ENCODE results near the gene PAEP.
"Not testable (repeated sequence)": the region's sequence is repeated elsewhere in the genome, so short reads cannot be mapped to it uniquely, and the experiment has no call there.

PAEP gene

DNA sequence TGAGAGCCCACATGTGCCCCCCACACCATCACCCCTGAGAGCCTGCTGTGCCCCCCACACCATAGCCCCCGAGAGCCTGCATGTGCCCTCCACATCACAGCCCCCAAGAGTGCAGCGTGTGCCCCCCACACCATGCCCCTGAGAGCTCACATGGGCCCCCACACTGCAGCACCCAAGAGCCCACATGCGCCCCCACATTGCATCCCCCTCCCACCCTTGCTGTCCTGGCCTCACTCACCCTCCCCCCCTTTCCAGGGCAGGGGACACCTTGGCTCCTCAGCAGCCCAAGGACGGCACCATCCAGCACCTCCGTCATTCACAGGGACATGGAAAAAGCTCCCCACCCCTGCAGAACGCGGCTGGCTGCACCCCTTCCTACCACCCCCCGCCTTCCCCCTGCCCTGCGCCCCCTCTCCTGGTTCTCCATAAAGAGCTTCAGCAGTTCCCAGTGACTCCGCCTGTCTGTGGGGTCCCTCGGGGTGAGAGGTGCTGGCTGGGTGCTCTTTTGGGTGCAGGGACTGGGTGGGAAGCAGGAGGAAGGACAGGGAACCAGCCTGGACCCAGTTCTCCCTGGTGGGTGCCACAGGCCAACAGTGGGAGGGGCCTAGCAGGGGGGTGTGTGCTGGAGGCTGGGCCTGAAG lies 35.3 kb upstream of the PAEP start:
- DNase-seq (ENCODE audit: low spot score) = no peak

DNA sequence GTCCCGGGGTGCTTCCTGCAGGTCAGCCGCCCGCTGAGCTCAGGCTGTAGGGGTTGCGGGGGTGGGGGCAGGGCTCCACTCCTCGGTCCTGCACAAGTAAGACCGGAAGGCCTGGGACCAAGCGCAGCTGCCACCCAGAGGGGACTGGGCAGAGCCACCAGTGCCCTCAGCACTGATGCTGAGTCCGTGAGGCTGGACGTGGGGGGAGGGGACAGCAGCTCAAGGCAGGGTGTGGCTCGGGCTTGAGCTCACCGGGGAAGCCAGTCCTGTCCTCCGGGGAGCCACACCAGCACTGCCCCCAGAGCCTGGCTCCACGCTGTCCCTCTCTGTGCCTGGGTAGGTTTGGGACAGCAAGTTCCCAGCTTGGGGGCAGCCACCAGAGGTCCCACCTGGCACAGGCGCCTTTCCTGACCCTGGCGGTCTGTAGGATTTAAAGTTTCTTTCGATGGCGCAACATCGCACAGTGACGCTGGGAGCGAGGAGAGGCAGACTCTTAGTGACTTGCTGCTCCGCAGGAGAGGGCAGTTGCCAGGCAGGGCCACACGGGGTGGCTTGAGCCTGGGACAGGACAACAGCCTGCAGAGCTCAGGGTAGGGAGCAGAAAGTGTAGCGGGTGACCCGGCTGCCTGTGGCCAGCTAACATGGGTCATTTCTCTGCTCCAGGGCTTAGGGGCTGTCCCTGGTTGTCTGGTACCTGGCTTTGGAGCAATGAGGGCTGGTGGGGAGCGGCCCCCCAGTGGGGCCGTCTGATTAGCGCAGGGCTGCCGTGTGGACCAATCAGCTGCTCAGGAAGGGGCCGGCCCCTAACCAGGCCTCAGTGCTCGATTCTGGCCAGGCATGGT lies 34.6 kb upstream of the PAEP start:
- DNase-seq (ENCODE audit: low spot score) = no peak

DNA sequence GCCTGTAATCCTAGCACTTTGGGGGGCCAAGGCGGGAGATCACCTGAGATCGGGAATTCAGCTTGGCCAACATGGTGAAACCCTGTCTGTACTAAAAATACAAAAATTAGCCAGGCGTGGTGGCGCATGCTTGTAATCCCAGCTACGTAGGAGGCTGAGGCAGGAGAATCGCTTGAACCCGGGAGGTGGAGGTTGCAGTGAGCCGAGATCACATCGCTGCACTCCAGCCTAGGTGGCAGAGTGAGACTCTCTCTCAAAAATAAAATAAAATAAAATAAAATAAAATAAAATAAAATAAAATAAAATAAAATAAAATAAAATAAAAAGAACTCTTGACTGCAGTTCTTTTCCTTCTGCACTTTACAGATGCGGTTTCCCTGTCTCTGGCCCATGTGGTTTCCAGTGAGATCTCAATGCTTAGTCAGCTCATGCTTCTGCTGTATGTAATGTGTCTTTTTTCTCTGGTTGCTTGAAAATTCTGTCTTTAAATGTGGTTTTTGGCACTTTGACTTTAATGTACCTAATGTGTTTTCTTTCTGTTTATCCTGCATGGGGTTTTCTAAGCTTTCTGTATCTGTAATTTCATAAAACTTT lies 32.6 kb upstream of the PAEP start:
- DNase-seq (ENCODE audit: low spot score) = not testable (repeated sequence)

DNA sequence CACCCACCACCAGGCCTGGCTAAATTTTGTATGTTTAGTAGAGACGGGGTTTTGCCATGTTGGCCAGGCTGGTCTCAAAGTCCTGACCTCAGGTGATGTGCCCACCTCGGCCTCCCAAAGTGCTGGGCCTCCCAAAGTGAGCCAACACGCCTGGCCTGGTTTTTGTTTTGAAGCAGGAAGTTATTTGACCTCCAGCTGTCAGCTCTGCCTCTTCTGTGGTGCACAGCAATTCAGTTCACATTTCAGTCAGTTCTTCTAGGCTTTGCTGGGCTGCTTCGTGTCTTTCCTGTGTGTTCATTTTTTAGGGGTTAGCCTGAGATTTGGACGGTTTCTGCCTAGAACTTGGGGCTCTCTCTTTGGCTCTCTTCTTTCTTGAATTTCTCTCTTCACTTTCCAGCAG lies 31.4 kb upstream of the PAEP start:
- no peak for DNase-seq (ENCODE audit: low spot score)

DNA sequence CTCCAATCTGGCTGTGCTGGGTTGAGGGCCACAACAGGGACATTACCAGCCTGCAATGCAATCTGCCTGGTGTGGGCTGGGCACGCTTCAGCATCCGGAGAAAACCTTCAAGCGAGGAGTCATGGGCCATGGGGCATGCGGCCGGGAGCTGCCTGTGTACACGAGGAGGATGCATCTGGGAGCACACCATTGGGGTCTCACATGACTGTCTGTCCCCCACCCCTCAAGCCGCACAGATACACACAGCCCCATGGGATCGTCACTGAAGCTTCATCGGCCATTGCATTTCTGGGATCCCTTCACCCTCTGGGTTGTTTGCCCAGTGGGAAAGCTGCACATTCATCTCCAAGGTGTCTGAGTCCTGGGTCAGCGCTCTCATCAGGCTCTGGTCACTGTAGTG lies 30.5 kb upstream of the PAEP start:
- no peak for DNase-seq (ENCODE audit: low spot score)

DNA sequence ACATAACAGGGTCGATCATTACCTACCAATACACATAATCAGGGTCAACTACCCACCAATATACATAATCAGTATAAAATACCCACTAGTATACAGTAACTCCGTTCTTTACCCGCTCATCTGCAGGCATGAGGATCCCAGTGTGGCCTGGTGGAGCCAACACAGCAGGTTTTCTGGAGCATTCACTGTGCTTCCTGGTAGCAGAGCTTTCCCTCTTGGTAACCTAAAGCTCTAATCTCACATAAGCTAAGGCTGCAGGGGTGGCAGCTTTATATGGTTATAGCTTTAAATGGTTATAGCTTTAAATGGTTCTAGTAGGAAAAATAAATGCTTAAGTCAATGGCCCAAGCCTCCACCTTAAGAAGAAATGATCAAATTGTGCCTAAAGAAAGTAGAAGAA lies 28.4 kb upstream of the PAEP start:
- no peak for DNase-seq (ENCODE audit: low spot score)

DNA sequence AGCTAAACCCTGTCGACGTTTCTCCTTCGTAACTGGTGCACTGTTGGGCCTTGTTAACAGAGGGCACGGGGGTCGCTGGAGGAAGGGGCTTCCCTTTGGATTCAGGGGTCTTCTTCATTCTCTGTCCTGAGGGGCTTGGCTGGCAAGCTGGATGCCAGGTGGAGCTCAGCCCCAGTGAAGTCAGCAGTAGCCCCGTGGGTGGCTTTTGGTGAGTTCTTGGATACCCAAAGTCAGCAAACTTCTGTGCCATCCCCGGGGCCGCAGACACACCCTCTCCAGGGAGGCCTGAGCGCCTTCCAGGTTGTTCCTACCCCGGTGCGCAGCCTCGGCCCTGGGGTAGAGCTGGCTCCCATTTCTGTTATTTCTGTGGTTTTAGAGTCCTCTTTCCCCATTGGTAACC lies 27.9 kb upstream of the PAEP start:
- no peak for DNase-seq (ENCODE audit: low spot score)

DNA sequence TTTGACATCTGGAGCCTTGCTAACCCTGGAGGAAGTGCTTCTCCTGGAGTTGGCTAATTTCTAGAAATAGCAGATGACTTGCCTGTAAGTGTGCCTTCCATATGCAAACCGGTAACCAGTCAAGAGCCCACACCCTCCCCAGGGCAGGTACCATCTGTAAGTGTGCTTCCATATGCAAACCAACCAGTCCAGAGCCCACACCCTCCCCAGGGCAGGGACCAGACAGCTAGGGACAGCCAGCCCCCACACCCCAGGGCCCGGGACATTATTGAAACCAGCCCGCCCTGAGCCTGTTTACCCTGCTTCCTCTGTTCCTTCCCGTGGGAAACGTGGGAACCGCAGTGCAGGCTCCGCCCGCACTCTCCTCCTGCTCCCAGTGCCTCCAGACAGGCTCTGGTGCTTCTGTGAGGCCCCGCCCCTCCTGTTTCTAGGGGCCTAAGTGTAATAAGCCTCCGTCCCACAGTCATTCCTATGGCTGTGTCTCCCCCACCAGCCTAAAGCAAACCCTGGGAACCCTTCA lies 27.3 kb upstream of the PAEP start:
- not testable (repeated sequence) for DNase-seq (ENCODE audit: low spot score)

DNA sequence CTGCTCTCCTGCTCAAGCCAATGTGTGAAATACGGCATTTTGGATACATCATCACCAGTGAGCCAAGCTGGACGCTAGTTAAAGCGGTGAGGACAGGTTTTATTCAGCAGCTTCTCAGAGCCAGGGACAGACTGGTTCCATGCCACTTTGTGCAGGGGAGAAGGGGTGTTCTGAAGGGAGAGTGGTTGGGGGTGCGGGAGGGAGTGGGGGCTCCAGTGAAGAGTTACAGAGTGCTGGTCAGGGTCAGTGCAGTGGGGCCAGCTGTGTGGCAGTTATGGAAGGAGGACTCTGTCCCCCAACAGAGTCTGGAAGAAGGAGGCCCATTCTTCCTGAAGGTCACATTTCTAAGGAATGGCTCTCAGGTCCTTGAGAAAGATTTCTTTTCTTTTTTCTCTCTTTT lies 26.7 kb upstream of the PAEP start:
- DNase-seq (ENCODE audit: low spot score) = not testable (repeated sequence)

DNA sequence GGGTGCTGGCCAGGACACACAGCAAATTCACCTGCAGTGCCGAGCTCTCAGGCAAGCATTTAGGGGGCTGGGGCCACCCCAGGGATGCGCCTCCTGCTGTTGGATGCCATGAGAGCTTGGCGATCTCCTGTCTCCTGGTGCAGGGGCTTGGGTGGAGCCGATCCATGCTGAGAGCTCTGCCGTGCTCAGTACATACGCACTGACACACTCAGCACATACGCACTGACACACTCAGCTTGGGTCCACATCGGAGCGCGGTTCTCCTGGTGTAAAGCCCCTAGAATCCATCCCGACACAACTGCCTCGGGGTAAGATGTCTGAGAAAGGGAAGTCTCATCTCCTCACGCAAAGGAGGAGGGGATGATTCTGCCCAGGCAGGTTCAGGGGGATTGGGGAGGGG lies 25.9 kb upstream of the PAEP start:
- DNase-seq (ENCODE audit: low spot score) = not testable (repeated sequence)

DNA sequence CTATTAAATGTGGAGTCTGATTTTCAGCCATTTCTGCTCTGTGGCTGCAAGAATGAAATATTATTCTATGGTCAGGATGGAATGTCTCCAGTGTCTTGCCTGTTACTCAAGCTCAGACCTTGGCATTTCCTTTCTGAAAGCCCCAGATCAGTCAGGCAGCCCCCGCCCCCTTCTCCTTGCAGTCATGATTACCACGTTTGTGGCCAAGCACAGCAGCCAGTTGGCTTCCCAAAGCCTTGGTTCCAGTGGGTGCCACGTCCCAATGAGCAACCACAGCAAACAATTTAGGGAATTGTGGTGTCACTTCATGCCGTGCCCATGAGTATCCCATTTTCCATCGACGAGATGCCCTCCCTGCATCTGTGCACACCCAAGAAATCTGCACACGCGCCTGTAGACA lies 25.3 kb upstream of the PAEP start:
- DNase-seq (ENCODE audit: low spot score) = no peak

DNA sequence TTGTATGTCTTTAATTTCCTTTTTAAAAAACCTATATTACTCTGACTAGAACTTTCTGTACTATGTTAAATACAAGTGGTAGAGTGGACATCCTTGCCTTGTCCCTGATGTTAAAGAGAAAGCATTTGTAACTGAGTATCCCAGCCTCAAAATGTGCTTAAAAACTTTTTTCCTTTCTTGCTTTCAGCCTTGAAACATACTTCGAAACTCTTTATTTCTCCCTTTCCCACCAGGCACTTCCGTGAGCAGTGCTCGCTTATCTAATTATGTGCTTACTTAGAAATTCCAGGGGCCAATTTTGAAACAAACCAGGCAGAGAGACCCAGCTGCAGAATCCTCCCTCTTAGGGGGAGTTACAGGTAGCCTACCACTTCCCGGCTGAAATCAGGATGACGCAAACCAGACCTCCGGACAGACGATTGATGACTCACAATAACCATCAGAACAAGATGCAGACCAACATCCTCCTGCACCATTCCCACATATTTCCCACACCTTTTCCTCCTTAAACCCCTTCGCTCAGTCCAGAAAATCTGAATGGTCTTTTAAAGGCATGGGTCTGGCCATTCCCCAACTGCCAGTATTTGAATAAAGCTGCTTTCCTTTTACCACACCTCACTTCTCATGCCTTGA lies 18.2 kb upstream of the PAEP start:
- not testable (repeated sequence) for DNase-seq (ENCODE audit: low spot score)

DNA sequence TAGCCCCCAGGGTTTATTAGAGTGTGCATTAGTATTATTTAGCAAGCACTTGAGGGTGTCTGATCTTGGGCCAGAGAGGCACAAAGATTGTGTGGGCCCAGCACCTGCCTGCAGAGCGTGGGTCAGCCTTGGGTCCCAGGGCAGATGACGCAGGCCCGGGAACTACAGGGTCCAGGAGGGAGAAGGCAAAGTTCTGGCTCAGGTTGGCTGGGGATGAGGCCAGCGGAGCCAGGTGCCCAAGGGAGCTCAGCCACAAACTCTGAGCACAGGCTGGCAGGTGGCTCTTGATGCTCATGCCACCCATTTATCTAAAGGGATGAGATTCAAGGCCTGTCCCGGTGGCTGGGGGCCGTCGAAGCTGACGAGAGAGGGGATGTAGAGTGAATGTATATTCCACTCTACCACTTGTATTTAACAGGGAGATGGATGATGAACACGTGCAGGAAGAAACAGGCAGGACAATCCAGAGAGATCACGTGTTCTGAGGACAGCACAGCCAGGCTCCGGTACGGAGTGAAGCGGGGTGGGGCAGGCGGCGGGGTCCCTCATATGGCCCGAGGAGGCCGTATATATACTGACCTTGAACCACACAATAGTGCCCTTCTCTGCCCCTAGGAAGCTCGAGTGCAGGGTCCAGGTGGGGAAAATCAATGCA lies 16.4 kb upstream of the PAEP start:
- DNase-seq (ENCODE audit: low spot score) = no peak

DNA sequence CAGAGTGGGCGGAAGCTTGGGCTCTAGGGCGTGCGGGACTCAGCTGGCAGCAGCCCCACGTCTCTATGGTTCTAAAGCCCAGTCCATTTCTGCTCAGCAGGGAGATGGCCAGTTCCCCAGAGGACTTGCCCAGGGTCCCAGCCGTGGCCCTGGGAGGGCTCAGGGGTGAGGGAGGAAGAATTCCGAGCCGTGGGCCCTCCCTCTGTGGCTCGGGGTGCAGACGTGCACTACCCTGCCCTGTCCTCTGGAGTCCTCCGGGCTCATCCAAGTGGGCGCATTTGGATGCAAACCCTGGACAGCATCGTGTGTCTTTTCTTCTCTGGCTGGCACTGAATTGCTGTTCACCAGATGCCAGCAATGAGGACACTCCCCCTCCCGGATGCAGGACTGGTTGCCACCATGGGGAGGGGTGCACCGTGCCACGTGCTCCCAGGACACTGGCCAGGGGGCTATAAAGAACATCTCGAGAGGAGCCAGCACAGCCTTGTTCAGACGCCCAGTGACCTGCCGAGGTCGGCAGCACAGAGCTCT lies 15.8 kb upstream of the PAEP start, which contains the start of gene OBP2A:
OBP2A (plus strand) TSS at position 481 of the 531 bp plus-strand sequence. CDS start 55 bp downstream, outside the sequence.
- DNase-seq (ENCODE audit: low spot score) = not testable (repeated sequence)

DNA sequence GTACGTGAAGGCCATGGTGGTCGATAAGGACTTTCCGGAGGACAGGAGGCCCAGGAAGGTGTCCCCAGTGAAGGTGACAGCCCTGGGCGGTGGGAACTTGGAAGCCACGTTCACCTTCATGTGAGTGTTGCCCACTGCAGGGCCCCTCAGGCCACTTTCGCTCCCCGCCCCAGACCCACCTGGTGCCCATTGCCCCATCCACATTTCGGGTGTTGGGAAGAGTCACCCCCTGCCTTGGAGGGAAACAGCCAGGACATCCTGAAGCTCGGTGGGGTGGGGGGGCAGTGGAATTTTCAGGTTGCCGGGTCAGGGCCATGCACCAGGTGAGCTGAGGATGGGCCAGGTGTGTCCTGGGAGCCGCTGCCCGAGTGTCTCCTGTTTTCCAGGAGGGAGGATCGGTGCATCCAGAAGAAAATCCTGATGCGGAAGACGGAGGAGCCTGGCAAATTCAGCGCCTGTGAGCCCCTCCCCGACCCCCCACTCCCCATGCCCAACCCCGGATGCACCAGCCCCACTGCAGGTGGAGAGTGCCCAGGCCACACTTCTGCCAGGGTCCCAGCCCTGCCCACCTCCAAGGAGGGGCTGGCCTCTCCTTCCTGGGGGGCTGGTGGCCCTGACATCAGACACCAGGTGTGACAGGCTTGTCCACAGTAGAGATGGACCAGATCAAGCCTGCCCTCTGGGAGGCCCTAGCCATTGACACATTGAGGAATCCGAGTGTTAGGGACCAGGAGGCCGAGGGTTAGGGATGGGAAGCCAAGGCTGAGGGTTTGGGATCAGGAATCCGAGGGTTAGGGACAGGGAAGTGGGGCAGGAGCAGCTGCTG lies 14.6 kb upstream of the PAEP start:
- not testable (repeated sequence) for DNase-seq (ENCODE audit: low spot score)

DNA sequence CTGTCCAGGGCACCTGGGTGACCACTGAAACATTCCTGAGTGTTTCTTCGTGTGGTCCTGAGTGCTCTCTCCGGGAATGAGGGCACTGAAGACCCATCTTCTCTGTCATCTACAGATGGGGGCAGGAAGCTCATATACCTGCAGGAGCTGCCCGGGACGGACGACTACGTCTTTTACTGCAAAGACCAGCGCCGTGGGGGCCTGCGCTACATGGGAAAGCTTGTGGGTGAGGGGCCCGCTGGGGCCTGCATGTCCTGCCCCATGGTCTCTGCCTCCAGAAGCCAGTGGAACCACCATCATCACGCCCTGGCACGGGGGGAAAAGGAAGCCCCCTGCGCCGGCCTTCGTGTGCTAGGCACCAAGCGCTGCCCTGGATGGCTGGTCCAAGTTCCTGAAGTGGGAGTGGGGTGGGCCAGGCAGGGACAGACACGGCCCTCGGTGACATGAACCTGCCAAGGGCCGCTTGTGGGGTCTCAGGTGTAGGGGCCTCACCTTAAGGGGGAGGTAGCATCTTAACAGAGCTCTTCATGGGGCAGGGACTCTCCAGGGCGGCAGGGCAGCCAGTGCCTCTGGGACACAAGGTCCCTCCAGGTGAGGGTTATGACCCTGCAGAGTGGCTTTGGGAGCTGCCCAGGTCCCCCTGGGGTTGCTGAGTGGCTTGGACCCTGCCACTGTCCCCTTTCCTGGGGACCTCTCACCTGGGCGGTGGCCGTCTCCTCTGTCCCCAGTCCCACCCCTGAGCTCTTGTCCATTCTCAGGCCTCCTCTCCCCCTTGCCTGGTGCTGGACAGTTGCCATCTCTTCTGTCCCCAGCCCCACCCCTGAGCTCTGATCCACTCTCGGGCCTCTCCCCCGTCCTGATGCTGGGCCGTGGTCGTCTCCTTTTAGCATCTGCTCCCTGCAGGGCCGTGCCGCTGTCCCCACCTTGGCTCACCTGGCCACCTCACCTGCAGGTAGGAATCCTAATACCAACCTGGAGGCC lies 13.5 kb upstream of the PAEP start:
- no peak for DNase-seq (ENCODE audit: low spot score)

DNA sequence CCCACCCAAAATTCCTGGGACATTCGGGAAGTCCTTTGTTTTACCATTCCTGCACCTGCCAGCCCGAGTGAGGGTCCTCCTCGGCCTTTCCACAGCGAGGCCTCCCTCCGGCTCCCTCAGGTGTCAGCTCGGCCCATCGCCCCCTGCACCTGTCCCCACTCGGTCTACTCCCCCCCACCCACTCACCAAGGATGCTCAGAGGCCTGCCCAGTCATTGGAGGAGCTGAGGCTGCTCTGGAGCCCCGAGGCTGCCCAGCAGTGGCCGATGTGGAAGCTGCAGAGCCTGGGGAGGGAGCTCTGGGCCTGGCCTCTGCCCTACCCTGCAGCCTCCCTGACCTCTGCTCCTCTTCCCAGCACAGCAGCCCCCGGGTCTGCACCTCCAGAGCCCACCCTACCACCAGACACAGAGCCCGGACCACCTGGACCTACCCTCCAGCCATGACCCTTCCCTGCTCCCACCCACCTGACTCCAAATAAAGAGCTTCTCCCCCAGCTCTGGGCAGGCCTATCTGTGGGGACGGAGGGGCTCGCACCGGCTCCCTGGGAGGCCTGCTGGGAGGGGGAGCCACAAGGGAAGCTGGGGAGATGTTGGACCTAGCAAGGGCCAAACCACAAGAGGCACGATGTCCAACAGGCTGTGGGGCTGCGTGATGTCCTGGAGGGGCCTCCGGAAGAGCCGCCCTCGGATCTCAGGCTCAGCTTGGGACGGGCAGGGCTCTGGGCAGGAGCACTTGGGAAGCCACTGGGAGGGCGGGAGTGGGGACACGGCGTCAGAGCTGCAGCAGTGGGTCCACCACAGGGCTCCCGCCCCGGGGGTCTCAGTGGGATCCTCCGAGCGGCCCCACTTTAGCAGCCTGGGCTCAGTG lies 11.8 kb upstream of the PAEP start:
- not testable (repeated sequence) for DNase-seq (ENCODE audit: low spot score)

DNA sequence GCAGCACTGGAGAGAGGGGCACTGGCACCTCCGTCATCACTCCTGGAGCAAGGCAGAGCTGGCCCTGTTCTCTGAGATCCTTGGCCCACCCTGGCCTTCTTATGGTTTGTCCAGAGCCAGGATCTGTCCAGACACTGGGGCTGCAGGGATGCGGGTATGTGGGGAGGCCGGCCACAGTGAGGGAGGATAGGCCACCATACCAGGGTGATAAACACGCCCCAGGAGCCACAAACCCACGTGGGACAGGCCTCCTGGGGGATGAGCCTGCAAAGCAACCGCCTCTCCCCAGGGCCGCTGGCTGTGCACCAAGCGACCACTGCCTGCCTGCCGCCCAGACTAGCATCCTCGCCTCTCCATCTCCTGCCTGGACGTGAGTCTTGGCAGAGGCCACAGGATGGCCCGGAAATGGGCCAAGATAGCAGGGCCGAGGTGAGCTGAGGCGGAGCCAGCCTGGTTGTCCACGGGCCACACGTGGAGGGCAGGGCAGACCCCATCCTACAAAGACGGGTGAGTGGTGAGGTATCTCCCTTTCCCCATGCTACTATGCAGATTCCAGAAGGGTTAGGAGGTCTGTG lies 11.1 kb upstream of the PAEP start:
- DNase-seq (ENCODE audit: low spot score) = no peak

Data from HuH-7.5 (cell line).